ENCODE data around the gene TLR5. TPM values are rescaled to one million over a fixed set of nuclear protein-coding genes. Genes with fewer than 3 reads are reported as not detected.
"Not testable (repeated sequence)": the region's sequence is repeated elsewhere in the genome, so short reads cannot be mapped to it uniquely, and the experiment has no call there.

Gene TLR5
- polyA plus RNA-seq, 1 donor (not counting 4 experiments of a cell fraction or from before 2014, with no cell fraction given), result 1.3 TPM

GRCh38 chr1:223175633-223176032, 32.6 kb upstream of the TLR5 start:
- no peak overlapping the region for H3K4me3 ChIP-seq (ENCODE audit: control insufficient read depth in 2 of 3, extremely low read depth in 1 of 3, insufficient read depth in 2 of 3, low read depth in 1 of 3, low read length in 3 of 3)
- no peaks in the 10 kb centered on the region for H3K79me2 ChIP-seq (ENCODE audit: control insufficient read depth, insufficient read depth, low read length)
- no peak for TF ChIP-seq CTCF (optimal IDR thresholded peaks at IDR 0.05 in 1 of 3, IDR thresholded peaks at IDR 0.05 in 1 of 3, conservative IDR thresholded peaks at IDR 0.05 in 1 of 3; ENCODE audit: extremely low read depth in 1 of 3, insufficient read depth in 2 of 3, low read length in 3 of 3)
- no peak for TF ChIP-seq EZH2 (IDR thresholded peaks at IDR 0.05; ENCODE audit: low read length)
- H3K27me3 ChIP-seq (ENCODE audit: control insufficient read depth, extremely low read depth, insufficient read depth, low read length), result no peaks in the 10 kb centered on the region
- H3K27ac ChIP-seq (ENCODE audit: control insufficient read depth, insufficient read depth, low read length), result no peak overlapping the region
- dilution Hi-C loops (cut with MboI; ENCODE audit: extremely low pct_ligation_motif_present, low sequenced_read_pairs), result no loop called here
- H3K9me1 ChIP-seq (ENCODE audit: control insufficient read depth, extremely low read depth, insufficient read depth, low read length), result no peaks in the 10 kb centered on the region
- H3K9me3 ChIP-seq (ENCODE audit: control insufficient read depth, low read depth, low read length), result no peaks in the 10 kb centered on the region
- no peaks in the 10 kb centered on the region for H4K20me1 ChIP-seq (ENCODE audit: control insufficient read depth, extremely low read depth, insufficient read depth, low read length)
- H3K4me1 ChIP-seq (ENCODE audit: control insufficient read depth, extremely low read depth, insufficient read depth, low read length), result peaks cover 5% of the 10 kb centered on the region
- no peak for FAIRE-seq
- DNase-seq (ENCODE audit: low read depth, low spot score), result no peak
- H2AFZ ChIP-seq (ENCODE audit: control insufficient read depth, low read length), result no peak overlapping the region
- H3K36me3 ChIP-seq (ENCODE audit: control insufficient read depth in 2 of 2, extremely low read depth in 1 of 2, insufficient read depth in 2 of 2, low read length in 2 of 2), result no peaks in the 10 kb centered on the region
- no peak overlapping the region for H3K9ac ChIP-seq (ENCODE audit: control insufficient read depth, extremely low read depth, insufficient read depth, low read length)
- H3K4me2 ChIP-seq (ENCODE audit: control insufficient read depth, extremely low read depth, insufficient read depth, low read depth, low read length), result no peak overlapping the region

GRCh38 chr1:223175032-223175431, 32.0 kb upstream of the TLR5 start:
- H3K27ac ChIP-seq (ENCODE audit: control insufficient read depth, insufficient read depth, low read length), result no peak overlapping the region
- no peaks in the 10 kb centered on the region for H3K9me1 ChIP-seq (ENCODE audit: control insufficient read depth, extremely low read depth, insufficient read depth, low read length)
- H2AFZ ChIP-seq (ENCODE audit: control insufficient read depth, low read length), result no peak overlapping the region
- no peak overlapping the region for H3K4me3 ChIP-seq (ENCODE audit: control insufficient read depth in 2 of 3, extremely low read depth in 1 of 3, insufficient read depth in 2 of 3, low read depth in 1 of 3, low read length in 3 of 3)
- H3K4me1 ChIP-seq (ENCODE audit: control insufficient read depth, extremely low read depth, insufficient read depth, low read length), result no peaks in the 10 kb centered on the region
- no peaks in the 10 kb centered on the region for H3K79me2 ChIP-seq (ENCODE audit: control insufficient read depth, insufficient read depth, low read length)
- TF ChIP-seq EZH2 (IDR thresholded peaks at IDR 0.05; ENCODE audit: low read length) (no peak), CTCF (optimal IDR thresholded peaks at IDR 0.05 in 1 of 3, IDR thresholded peaks at IDR 0.05 in 1 of 3, conservative IDR thresholded peaks at IDR 0.05 in 1 of 3; ENCODE audit: extremely low read depth in 1 of 3, insufficient read depth in 2 of 3, low read length in 3 of 3) (peak in 2 of 3 experiments; percentile 48 to 50)
- no peaks in the 10 kb centered on the region for H3K27me3 ChIP-seq (ENCODE audit: control insufficient read depth, extremely low read depth, insufficient read depth, low read length)
- no peak overlapping the region for H3K4me2 ChIP-seq (ENCODE audit: control insufficient read depth, extremely low read depth, insufficient read depth, low read depth, low read length)
- FAIRE-seq (no peak), DNase-seq (ENCODE audit: low read depth, low spot score) (no peak)
- H3K9ac ChIP-seq (ENCODE audit: control insufficient read depth, extremely low read depth, insufficient read depth, low read length), result no peak overlapping the region
- dilution Hi-C loops (cut with MboI; ENCODE audit: extremely low pct_ligation_motif_present, low sequenced_read_pairs), result no loop called here
- no peaks in the 10 kb centered on the region for H3K9me3 ChIP-seq (ENCODE audit: control insufficient read depth, low read depth, low read length)
- no peaks in the 10 kb centered on the region for H3K36me3 ChIP-seq (ENCODE audit: control insufficient read depth in 2 of 2, extremely low read depth in 1 of 2, insufficient read depth in 2 of 2, low read length in 2 of 2)
- H4K20me1 ChIP-seq (ENCODE audit: control insufficient read depth, extremely low read depth, insufficient read depth, low read length), result no peaks in the 10 kb centered on the region

GRCh38 chr1:223169458-223169857, 26.4 kb upstream of the TLR5 start:
- H3K4me2 ChIP-seq (ENCODE audit: control insufficient read depth, extremely low read depth, insufficient read depth, low read depth, low read length); H3K79me2 ChIP-seq (ENCODE audit: control insufficient read depth, insufficient read depth, low read length); H3K4me3 ChIP-seq (ENCODE audit: control insufficient read depth in 2 of 3, extremely low read depth in 1 of 3, insufficient read depth in 2 of 3, low read depth in 1 of 3, low read length in 3 of 3); H2AFZ ChIP-seq (ENCODE audit: control insufficient read depth, low read length); FAIRE-seq; H3K9me3 ChIP-seq (ENCODE audit: control insufficient read depth, low read depth, low read length); H3K27ac ChIP-seq (ENCODE audit: control insufficient read depth, insufficient read depth, low read length); H3K27me3 ChIP-seq (ENCODE audit: control insufficient read depth, extremely low read depth, insufficient read depth, low read length); DNase-seq (ENCODE audit: low read depth, low spot score); H3K9ac ChIP-seq (ENCODE audit: control insufficient read depth, extremely low read depth, insufficient read depth, low read length); H3K9me1 ChIP-seq (ENCODE audit: control insufficient read depth, extremely low read depth, insufficient read depth, low read length); H3K36me3 ChIP-seq (ENCODE audit: control insufficient read depth in 2 of 2, extremely low read depth in 1 of 2, insufficient read depth in 2 of 2, low read length in 2 of 2); H4K20me1 ChIP-seq (ENCODE audit: control insufficient read depth, extremely low read depth, insufficient read depth, low read length); H3K4me1 ChIP-seq (ENCODE audit: control insufficient read depth, extremely low read depth, insufficient read depth, low read length); dilution Hi-C loops (cut with MboI; ENCODE audit: extremely low pct_ligation_motif_present, low sequenced_read_pairs): not testable (repeated sequence)
